HS-27A (cell line): ENCODE data around the gene VCX3B.
"Not testable (repeated sequence)": the region's sequence is repeated elsewhere in the genome, so short reads cannot be mapped to it uniquely, and the experiment has no call there.

ENCODE experiments used
- DNase-seq: peaks from one replicate; pipeline ENCODE4 v3.0.0-alpha.2; 2012; ENCODE audit warnings: low read depth, missing footprints

The VCX3B gene

GRCh38 chrX:8464530-8464929, at the start of gene VCX3B:
VCX3B (plus strand) TSS chrX:8464830; CDS start chrX:8465451, 621 bp downstream.
- not testable (repeated sequence) for DNase-seq

- DNase-seq = no peak
Observed at GRCh38 chrX:8418301-8418700, 46.3 kb upstream of the VCX3B start.

GRCh38 chrX:8424912-8425311, 39.7 kb upstream of the VCX3B start:
- DNase-seq = no peak

DNA sequence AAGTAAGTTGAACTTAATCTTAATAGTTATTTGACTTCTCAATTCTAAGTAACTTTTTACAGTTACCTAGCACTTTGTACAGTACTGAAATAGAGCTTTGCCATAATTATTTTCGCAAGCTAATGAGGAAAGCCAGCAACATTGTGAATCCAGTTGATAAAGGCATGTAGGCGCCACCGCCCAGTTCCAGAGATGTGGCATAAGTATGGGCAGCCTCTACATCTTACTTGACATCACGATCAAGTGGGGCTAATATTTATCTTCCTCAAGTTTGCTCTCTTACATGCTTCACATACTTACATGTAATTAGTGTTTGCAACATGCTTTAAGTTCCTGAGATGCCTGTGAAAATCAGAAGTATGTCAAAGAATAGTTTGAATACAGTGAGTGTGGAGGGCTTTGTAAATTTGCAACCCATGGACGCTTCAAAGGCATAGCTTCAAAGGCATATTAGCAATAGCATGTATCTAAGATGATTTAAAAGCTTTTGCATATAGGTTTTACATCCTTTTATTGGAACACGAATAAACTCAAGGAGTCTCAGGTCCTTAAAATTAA, 34.9 kb upstream of the VCX3B start:
- no peak for DNase-seq

- no peak for DNase-seq
Observed at GRCh38 chrX:8430444-8430843, 34.2 kb upstream of the VCX3B start.

- DNase-seq = no peak
Observed at GRCh38 chrX:8432396-8432795, 32.2 kb upstream of the VCX3B start.

DNA sequence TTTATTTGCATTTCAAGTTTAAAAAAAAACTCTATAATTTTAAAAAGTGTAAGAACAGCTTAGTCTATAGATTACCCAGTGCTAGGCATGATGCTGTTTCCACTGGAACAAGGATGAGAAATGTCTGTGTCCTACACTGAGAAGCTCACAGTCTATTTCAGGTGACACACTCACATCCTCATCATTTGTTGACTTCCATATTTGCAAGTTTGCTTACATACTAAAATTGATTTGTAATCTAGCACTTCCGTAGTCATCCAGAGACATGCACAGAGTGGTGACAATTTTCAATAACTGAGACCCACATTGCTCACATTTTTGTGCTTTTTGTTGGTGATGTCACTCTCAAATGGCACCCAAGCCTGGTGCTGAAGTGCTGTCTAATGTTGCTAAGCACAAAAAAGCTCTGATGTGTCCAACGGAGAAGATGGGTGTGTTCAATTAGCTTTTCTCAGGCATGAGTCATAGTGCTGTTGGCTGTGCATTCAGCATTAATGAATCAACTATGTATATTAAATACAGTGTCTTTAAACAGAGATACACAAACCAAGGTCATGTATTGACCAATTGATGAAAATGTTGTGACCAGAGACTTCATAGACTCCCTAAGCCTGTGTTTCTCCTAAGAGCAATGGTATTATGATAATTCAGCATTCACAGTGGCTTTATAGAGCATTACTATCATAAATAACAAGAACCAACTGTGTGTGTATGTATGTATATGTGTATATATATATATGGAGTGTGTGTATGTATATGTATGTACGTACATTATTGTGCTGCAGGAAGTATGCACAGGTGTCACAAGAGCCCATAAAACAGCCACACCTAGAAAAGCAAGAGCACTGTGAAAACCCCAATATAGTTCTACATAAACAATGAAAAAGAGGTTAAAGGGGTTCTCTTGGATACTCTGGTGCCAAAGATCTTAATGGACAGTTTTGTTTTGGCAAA, 31.2 kb upstream of the VCX3B start:
- no peak for DNase-seq

- no peak for DNase-seq
Observed at GRCh38 chrX:8447368-8447767, 17.3 kb upstream of the VCX3B start.

DNA sequence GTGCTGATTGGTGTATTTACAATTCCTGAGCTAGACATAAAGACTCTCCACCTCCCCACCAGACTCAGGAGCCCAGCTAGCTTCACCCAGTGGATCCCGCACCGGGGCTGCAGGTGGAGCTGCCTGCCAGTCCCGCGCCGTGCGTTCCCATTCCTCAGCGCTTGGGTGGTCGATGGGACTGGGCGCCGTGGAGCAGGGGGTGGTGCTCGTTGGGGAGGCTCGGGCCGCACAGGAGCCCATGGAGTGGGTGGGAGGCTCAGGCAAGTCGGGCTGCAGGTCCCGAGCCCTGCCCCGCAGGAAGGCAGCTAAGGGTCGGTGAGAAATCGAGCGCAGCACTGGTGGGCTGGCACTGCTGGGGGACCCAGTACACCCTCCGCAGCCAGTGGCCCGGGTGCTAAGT, 12.3 kb upstream of the VCX3B start:
- DNase-seq = not testable (repeated sequence)

DNA sequence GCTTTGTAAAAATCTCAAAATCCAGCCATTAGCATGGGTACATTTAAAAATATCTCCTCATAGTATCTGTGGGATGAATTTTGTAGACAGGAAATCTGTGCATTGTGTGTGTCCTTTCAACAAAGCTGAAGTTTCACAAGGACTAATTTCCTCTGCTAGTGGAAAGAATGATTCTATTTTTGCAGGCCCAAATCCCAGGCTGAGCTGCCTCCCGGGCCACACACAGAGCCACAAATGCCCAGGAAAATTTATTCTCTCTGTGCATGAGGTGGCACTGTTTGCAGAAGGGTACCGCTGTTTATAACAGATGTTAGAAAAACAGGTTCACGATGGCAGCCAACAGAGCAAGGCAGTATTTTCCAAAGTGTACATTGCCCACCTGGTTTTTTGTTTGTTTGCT, 11.0 kb upstream of the VCX3B start:
- no peak for DNase-seq

- no peak for DNase-seq
Observed at GRCh38 chrX:8455557-8455956, 9.1 kb upstream of the VCX3B start.

GRCh38 chrX:8462488-8462887, 2.1 kb upstream of the VCX3B start:
- no peak for DNase-seq

- DNase-seq = no peak
Observed at GRCh38 chrX:8484360-8484949, 19.8 kb downstream of the VCX3B start.

GRCh38 chrX:8495036-8495435, 30.4 kb downstream of the VCX3B start:
- DNase-seq = not testable (repeated sequence)

DNA sequence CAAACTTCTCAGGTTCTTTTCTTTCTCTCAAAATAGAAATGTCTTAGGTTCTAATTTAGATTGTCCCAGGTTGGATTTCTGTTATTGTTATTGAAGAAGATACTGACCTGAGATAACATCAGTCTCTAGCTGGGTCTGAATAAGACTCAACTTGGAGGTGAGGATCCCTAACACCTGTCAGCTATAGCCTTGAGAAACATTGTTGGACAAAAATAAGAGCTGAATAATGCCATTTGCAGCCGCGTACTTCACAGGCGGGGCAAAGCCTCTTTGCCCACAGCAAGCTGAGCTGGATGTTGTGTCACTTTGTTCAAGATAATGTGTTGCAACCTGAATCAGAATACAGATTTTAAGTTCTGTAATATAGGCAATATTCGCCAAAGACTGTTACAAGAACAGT, 35.6 kb downstream of the VCX3B start:
- no peak for DNase-seq

DNA sequence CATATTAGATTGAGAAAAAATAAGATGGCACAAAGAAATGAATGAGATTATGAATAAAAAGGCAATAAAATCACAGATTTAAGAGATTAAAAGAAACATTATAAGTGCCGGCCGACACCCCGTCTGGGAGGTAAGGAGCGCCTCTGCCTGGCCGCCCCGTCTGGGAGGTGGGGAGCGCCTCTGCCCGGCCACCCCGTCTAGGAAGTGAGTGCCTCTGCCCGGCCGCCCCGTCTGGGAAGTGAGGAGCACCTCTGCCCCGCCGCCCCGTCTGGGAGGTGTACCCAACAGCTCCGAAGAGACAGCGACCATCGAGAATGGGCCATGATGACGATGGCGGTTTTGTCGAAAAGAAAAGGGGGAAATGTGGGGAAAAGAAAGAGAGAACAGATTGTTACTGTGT, 37.5 kb downstream of the VCX3B start:
- DNase-seq = not testable (repeated sequence)

DNA sequence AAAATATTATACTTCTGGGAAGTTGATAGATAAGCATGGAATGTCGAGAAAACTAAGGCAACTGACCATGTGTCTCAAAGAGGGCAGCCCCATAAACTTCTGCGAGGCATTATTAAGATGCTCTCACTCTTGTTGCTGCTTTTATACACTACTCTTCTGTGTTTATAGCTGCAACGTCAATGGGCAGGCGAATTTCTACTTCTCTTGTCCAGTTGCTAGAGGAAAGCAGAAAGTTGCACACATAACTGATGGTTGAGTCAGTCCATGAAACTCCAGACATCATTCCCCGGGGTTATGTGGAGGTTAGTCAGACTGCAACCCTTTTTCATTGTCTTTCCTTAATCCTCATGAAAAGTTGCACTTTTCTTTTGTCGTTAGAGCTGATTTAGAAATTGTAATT, 39.8 kb downstream of the VCX3B start:
- DNase-seq = no peak
